AG09319 (cell line): ENCODE results near the gene ARL5C.

Experiments used
- DNase-seq: peaks from one replicate; pipeline ENCODE4 v3.0.0-alpha.2; 2010; ENCODE audit warnings: low read depth; ENCODE audit errors: extremely low read depth
- CTCF ChIP-seq: IDR thresholded peaks from 2 replicates; pipeline ENCODE4 v1.5.1; 2011; ENCODE audit warnings: low read depth, mild to moderate bottlenecking, inconsistent platforms, low read length, moderate library complexity

ARL5C gene

GRCh38 chr17:39107155-39107554 is 58.8 kb downstream of the ARL5C start:
- no peak for TF ChIP-seq CTCF
- DNase-seq, result no peak
